ENCODE measurements around the gene ZMPSTE24.

- TF ChIP-seq SIN3A (IDR thresholded peaks at IDR 0.05; ENCODE audit: borderline replicate concordance, insufficient read depth, low read length) (no peak), POLR2AphosphoS5 (IDR thresholded peaks at IDR 0.05; ENCODE audit: low read depth, low read length) (no peak), TAF1 (IDR thresholded peaks at IDR 0.05; ENCODE audit: borderline replicate concordance, insufficient read depth, low read length) (no peak)
- TF ChIP-seq, protein P1, sequence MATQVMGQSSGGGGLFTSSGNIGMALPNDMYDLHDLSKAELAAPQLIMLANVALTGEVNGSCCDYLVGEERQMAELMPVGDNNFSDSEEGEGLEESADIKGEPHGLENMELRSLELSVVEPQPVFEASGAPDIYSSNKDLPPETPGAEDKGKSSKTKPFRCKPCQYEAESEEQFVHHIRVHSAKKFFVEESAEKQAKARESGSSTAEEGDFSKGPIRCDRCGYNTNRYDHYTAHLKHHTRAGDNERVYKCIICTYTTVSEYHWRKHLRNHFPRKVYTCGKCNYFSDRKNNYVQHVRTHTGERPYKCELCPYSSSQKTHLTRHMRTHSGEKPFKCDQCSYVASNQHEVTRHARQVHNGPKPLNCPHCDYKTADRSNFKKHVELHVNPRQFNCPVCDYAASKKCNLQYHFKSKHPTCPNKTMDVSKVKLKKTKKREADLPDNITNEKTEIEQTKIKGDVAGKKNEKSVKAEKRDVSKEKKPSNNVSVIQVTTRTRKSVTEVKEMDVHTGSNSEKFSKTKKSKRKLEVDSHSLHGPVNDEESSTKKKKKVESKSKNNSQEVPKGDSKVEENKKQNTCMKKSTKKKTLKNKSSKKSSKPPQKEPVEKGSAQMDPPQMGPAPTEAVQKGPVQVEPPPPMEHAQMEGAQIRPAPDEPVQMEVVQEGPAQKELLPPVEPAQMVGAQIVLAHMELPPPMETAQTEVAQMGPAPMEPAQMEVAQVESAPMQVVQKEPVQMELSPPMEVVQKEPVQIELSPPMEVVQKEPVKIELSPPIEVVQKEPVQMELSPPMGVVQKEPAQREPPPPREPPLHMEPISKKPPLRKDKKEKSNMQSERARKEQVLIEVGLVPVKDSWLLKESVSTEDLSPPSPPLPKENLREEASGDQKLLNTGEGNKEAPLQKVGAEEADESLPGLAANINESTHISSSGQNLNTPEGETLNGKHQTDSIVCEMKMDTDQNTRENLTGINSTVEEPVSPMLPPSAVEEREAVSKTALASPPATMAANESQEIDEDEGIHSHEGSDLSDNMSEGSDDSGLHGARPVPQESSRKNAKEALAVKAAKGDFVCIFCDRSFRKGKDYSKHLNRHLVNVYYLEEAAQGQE (IDR thresholded peaks at IDR 0.05; ENCODE audit: insufficient read depth in 1 of 2, low read depth in 2 of 2, low read length in 2 of 2): no peak
These were observed 7.3 kb downstream of the ZMPSTE24 start for GRCh38 chr1:40265298-40265697.
